ENCODE results near the gene TMEM213. TPM values are rescaled to one million over a fixed set of nuclear protein-coding genes. Genes with fewer than 3 reads are reported as not detected.

TMEM213 gene
- total and polyA plus RNA-seq, 10 donors = 0.05 TPM; not detected in 9

DNA sequence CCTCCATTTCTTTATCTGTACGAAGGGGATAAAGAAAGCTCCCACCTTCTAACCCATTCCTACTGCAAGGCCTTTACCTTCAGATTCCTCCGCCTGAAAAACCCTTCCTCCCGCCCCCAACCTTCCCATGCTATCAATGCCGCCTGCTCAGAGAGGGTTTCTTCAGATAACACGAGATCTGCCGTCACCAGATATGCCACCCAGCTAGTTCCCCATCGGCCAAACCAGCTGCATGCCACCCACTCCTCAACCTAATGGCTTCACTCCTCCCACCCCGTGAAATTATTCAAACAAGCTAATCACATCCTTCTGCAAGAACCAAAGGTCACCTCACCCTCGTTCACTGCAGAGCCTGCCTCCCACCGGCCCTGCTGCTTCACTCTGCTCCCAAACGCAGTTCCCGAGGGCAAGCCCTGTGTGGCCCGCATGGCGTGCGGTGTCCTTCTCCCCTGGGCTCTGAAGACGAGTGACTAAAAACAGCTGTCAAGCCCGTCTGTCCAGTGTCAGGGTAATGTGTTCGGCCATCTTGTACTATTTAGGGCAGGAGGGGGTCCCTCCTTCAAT is 46.8 kb upstream of the TMEM213 start:
- TF ChIP-seq CTCF (IDR thresholded peaks at IDR 0.05 in 8 of 11, conservative IDR thresholded peaks at IDR 0.05 in 3 of 11) = no peak
- no peak for TF ChIP-seq POLR2AphosphoS5 (IDR thresholded peaks at IDR 0.05)
- TF ChIP-seq POLR2A (IDR thresholded peaks at IDR 0.05) = no peak
- Histone ChIP-seq H3K9me3 (no peaks in the 10 kb centered on the region), H3K27me3 (replicated peaks in 1 of 7) (peaks cover 0 to 11% (median 0%) of the 10 kb centered on the region in 7 donors), H3K36me3 (no peaks in the 10 kb centered on the region), H3K27ac (no peak overlapping the region), H3K4me1 (peaks cover 4 to 16% (median 12%) of the 10 kb centered on the region in 6 donors), H3K4me3 (no peak overlapping the region)
- intact Hi-C loops (cut with DNase I; ENCODE audit: low total_unique reads) = no loop called here
- DNase-seq = no peak
- WGBS, 5 donors = 76 to 88% (median 81%) methylated on average over 18 of the region's 18 CpGs

DNA sequence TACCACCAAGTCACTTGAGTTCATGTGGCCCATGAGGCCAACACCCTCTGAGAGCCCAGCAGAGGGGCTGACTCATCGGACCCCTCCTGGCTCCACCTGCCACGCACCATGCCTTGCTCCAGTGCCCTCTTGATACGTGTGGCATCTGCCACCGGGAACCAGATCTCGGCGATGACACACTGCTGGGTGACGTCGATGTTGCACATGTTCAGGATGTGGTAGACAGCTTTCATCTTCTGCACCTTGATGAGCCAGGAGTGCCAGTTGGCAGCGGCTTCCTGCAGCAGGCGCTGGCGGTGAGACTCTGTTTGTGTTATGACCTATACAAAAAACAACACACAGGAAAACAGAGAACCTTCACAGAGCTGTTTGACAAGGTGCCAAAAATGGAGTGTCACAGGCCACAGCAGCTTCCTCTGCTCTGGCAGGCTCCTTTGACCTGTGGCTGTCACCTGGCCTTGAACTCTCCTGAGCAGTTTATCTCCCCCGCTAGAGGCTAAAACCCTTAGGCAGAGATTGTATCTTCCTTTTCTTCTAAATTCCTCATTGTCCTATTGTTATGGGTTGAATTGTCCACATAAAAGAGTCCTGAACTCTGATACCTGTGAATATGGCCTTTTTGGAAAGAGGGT is 45.2 kb upstream of the TMEM213 start:
- H3K4me3 ChIP-seq = no peak overlapping the region
- peak overlapping the region in 6 of 8 donors; percentile 11 to 79 (median 55) for H3K27ac ChIP-seq
- no peaks in the 10 kb centered on the region for H3K36me3 ChIP-seq
- H3K27me3 ChIP-seq (replicated peaks in 1 of 7) = peaks cover 0 to 11% (median 0%) of the 10 kb centered on the region in 7 donors
- 15 to 22% (median 19%) methylated on average over 11 to 12 of the region's 12 CpGs for WGBS, 5 donors
- H3K9me3 ChIP-seq = no peaks in the 10 kb centered on the region
- DNase-seq = peak; percentile 91
- intact Hi-C loops (cut with DNase I; ENCODE audit: low total_unique reads) = no loop called here
- peaks cover 4 to 16% (median 12%) of the 10 kb centered on the region in 6 donors for H3K4me1 ChIP-seq
- TF ChIP-seq POLR2A (IDR thresholded peaks at IDR 0.05) = no peak
- peak; percentile 68 to 80 (median 75) for TF ChIP-seq POLR2AphosphoS5 (IDR thresholded peaks at IDR 0.05)
- TF ChIP-seq CTCF (IDR thresholded peaks at IDR 0.05 in 8 of 11, conservative IDR thresholded peaks at IDR 0.05 in 3 of 11) = no peak

- H3K36me3 ChIP-seq = no peaks in the 10 kb centered on the region
- DNase-seq = no peak
- peak overlapping the region in 5 of 8 donors; percentile 17 to 65 (median 64) for H3K27ac ChIP-seq
- H3K4me1 ChIP-seq = peaks cover 4 to 16% (median 12%) of the 10 kb centered on the region in 6 donors
- TF ChIP-seq POLR2AphosphoS5 (IDR thresholded peaks at IDR 0.05) (no peak), POLR2A (IDR thresholded peaks at IDR 0.05) (no peak), CTCF (IDR thresholded peaks at IDR 0.05 in 8 of 11, conservative IDR thresholded peaks at IDR 0.05 in 3 of 11) (no peak)
- 64 to 77% (median 75%) methylated on average over 8 of the region's 8 CpGs for WGBS, 5 donors
- H3K27me3 ChIP-seq (replicated peaks in 1 of 7) = peaks cover 0 to 11% (median 0%) of the 10 kb centered on the region in 7 donors
- H3K9me3 ChIP-seq = no peaks in the 10 kb centered on the region
- intact Hi-C loops (cut with DNase I; ENCODE audit: low total_unique reads) = no loop called here
- no peak overlapping the region for H3K4me3 ChIP-seq
Observed at GRCh38 chr7:138753150-138753518, 44.7 kb upstream of the TMEM213 start.

GRCh38 chr7:138753610-138754009 is 44.2 kb upstream of the TMEM213 start:
- Histone ChIP-seq H3K27me3 (replicated peaks in 1 of 7) (peaks cover 0 to 11% (median 0%) of the 10 kb centered on the region in 7 donors), H3K9me3 (no peaks in the 10 kb centered on the region), H3K4me1 (peaks cover 4 to 16% (median 12%) of the 10 kb centered on the region in 6 donors), H3K36me3 (no peaks in the 10 kb centered on the region), H3K4me3 (no peak overlapping the region), H3K27ac (peak overlapping the region in 2 of 8 donors; percentile 17 to 64)
- 77 to 92% (median 86%) methylated on average over 5 of the region's 5 CpGs for WGBS, 5 donors
- intact Hi-C loops (cut with DNase I; ENCODE audit: low total_unique reads) = no loop called here
- no peak for DNase-seq
- no peak for TF ChIP-seq POLR2A (IDR thresholded peaks at IDR 0.05)
- no peak for TF ChIP-seq CTCF (IDR thresholded peaks at IDR 0.05 in 8 of 11, conservative IDR thresholded peaks at IDR 0.05 in 3 of 11)
- TF ChIP-seq POLR2AphosphoS5 (IDR thresholded peaks at IDR 0.05) = no peak
